ENCODE data around the gene PIEZO1.

The PIEZO1 gene

DNA sequence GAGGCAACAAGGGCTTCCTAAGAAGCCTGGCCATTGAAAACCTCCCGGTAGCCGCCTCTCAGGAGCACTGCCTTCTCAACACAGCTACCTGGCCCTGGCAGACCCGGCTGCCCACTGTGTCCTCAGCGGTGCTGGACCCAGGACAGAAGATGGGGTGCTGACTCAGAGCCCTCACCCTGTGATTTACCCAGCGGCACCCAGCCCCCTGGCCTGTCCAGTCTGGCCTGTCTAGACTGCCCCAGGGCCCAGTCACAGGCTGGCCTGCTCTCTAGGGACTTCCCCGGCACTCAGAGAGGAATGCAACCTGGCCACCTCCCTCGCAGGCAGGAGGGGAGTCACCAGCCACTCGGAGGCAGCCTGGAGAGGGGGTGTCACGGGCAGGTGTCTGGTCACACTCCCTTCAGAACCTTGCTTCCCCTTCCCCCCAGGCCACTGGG is 20.1 kb downstream of the PIEZO1 start:
- no peak for DNase-seq

DNA sequence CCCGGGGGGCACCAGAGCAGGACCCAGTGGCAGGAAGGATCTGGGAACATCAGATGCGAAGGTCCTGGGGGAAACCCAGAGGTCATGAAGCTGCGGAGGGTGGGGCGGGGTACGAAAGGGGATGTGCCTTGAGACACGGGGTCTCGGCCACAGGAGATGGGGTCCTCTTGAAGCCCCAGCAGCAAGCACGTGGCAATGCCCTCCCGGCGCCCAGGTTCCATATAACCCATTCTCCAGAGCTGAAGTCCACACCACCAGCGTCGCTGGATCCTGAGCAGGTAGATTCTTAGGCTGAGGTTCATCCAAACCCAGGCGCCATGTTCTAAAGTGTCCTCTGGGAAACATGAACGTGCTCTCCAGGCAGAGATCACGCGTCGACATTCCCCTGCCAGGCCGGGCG is 20.9 kb downstream of the PIEZO1 start:
- no peak for DNase-seq

DNA sequence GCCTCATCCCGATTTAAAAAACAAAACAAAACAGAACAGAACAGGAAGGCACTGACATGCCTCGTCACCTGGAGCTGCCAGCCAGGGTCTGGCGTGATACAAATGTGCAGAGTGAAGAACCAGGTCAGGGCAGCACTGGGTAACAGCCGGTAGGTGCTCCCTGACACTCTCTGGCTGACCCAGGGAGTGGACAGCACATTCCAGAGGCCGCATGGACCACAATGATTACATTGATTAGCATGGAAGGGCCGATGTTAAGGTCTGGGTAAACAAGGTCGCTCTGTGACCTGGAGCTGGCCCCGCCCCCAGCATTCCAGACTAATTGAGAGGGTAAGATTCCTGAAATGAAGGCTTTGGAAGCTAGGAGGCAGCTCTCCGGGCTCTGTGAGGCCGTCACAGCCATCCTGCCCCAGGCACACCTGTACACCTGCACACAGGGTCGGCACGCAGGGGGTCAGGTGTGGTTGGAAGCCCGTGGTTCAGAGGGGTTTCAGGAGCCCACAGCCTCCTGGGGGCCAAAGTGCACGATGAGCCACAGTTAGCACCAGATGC is 21.4 kb downstream of the PIEZO1 start:
- DNase-seq: no peak

DNA sequence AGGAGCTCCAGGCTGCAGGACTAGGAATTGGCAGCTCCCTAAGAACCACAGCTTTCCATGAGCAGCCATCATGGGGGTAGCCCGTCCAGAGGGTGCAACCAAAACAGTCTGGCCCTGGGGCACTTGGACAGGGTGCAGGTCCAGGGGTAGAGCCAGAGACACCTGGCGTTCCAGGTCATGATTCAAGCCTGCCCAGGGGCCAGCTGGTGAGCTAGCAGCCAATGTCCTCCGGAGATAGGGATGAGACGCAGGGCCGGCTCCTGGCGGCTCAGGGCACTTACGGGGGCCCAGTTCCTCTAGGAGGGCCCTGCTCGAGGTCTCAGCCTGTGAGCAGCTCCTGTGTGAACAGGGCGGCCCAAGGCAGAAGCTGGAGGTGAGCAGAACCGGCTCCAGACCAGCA is 22.1 kb downstream of the PIEZO1 start:
- DNase-seq: no peak

DNA sequence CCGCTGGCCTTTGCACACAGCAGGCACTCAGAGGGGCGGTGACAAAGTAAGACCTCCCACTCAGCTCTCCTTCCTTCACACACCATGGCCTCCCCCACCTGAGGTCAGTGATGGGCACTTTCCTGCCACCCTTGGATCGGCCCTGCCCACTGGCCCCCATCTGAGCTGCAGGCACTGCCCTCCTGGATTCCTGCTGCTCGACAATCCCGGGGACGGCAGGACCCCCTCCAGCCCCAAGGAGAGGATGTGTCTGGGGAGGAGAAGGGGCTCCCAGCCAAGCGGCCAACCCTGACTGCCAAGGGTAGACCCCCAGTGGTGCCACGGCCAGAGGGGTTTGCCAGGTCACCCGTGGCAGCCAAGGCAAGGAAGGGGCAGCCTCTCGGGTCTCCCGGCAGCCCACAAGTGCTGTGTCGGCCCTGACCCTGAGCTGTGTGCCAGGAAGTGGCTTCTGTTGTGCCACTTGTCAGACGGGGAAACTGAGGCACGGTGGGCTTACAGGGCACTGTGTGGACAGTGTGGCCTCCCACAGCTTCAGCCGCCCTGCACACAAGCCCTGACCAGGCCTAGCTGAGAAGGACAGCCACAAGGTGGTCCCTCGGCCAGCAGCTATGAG is 22.7 kb downstream of the PIEZO1 start:
- DNase-seq: no peak

DNA sequence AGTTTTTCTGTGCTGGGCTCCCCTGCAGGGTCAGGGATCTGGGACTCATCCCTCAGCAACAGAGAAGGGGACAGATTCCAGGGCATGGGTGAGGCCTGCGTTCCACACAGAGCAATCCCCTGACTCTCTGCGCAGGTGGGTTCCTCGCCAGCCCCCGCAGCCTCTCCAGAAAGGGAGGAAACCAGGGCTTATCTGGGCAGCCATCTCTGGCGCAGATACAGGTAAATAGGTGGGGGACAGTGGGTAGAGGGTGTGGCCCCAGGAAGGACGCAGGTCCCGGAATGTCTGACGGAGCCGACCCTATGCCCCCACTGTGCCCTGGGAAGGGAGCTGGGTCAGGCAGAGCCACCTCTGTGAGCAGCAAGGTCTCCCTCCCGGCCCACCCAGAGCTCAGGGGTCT is 23.2 kb downstream of the PIEZO1 start:
- DNase-seq: no peak

DNA sequence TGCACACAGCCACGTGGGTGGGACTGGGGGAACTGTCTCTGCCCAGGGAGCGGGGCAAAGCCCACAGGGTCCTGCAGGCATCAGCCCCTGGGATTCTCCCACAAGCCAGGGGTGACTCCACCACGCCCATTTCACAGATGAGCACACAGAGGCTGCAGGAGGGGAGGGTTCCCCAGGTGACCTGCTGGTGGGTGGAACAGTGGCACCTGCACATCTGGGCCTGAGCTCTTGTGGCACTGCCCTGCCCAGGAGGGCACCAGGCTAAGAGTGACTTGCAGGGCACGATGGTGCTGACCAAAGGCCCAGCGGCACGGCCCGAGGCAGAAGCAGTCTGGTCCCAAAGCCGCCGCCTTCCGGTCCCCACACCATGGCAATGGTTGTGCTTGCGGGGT is 23.9 kb downstream of the PIEZO1 start:
- no peak for DNase-seq

DNA sequence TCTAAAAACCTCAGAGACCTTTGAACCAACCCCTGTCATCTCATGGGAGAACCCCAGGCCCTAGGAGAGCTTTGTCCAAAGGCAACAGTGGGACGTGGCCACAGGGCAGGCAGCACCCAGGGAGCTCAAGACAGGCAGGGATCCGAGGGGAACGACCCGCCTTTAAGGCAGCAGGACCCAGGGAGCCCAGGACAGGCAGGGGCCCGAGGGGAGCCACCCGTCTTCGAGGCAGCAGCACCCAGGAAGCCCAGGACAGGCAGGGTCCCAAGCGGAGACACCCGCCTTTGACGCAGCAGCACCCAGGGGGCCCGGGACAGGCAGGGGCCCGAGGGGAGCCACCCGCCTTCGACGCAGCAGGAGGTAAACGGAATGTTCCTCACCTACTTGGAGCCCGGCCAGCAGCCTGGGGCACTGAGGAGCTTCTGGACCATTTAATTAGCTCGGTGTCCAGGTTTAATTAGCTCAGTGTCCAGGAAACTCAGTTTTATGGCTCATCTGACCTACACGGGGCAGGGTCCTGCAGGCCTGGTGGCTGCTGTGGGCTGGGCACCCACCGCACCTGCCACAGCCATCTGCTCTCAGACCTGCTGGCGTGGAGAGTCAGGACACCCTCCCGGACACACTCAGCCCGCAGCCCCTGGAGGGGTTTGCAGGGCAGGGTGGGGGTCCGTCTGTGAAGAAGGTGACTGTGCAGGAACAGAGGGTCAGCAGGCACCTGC is 24.4 kb downstream of the PIEZO1 start:
- DNase-seq: no peak

DNA sequence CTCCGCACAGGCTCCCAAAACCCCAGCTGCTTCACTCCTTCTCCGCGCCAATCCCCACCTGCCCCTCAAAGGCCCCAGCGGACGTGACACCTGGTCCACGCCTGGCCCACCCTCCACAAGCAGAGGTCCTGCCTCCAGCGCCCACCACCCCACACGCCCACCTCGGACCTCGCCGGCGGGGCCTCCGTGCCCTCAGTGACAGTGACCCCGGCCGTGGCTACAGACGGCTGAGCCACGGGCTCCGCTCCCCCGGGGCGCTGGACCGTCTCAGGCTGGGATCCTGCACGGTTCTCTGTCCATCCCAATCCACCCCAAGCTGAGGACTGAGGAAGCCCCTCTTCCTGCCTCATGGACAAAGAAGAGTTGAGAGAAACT is 25.1 kb downstream of the PIEZO1 start:
- DNase-seq: no peak

DNA sequence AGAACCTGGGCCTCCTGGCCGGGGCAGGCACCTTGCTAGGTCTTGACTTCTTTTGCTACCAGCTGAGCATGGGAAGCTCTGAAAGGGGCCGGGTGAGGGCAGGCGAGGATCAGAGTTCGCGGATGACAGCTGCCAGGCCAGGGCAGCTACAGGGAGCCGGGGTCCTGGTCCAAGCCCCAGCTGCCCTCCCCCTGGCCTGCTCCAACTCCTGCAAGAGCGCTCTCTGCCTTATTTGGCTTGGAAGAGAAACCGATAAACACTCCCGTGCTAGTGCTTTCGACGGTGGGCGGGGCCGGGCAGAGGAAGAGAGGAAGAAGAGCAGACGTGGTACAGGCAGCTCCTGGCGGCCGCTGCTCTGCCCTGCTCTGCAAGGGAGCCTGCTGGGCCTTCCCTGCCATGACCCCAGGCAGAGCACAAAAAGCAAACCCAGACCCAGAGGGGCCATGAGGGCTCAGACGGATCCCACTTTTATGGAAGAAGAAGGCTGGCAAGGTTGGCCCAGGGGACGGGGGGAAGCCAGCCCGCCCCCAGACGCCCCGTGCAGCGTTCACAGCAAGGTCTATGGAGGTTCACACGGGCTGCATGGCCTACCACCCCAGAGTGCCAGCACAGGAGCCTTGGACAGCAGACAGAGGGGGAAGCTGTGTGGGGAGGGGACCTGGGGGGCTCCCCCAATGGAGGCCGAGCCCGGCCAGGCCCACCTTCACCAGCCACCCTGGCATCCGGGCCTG is 25.6 kb downstream of the PIEZO1 start:
- DNase-seq: no peak

DNA sequence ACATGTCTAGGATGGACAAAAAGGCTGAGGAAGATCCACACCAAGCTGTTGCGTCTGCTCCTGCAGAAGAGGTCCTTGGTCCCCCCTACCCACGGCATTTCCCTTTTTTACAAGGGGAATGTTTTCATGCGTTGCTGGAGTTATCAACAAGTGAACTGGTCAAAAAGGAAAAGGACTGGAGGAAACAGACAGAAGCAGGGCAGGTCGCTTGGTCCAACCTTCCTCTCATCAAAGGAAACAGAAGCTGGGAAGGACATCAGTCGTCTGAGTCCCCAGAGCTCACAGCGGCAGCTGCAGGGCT is 26.1 kb downstream of the PIEZO1 start:
- no peak for DNase-seq

DNA sequence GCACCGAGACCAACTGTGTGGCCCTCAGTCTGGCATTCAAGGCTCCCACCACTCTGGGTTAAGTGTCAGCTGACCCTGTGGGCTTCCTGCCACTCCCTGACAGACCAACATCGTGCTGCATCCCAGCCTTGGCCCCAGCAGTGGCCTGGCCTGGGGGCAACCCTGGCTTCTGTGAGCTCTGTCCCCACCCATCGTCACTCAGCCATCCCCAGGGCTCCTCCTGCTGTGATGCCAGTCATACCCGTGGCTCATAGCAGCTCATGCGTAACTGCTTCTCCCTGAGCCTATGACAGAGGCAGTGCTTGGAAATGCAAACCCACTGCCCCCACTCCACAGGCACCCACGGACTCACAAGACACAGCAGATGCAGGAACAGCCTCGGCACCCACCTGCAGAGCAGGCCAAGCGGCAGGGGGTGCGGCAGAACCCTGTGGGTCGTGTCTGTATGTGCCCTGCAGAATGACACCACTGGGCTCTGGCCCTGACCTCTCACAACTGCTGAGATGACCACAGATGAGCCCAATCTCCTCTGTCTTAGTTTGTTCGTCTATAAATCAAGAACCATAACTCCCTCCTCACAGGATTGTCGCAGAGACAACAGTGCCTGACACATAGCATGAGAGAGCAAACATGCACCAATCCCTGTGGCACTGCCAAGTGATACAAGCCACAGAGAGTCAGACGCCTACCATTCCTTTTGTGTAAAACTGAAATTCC is 26.6 kb downstream of the PIEZO1 start:
- no peak for DNase-seq

DNA sequence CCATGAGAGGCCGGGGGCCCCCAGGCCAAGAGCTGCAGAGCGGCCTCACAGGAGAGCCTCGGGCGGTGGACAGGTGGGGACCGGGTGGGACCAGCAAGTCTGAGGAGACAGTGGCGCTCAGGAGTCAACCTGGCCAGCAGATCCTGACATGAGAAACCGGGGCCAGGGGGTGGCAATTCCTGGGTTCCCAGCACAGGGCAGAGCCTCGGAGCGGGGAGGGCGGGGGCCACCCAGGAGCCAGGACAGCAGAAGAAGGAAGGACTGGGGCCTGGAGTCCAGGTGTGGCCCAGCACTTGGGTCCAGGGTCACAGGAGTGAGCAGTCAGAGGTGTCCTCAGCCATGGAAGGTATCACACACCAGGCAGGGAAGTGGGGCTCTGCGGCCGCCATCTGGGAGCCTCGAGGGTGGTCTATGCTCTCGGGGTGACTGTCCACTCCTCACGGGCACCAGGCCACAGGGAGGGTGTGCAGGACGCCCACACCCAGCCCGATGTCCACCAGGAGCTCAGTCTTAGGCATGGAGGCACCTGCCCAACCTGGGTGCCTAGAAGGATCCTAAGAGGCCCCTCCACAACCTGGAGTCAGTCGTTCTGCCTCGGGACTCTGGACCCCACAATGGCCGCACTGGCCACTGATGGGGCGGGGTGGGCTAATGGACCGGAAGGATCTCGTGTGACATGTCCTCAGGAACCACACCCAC is 29.1 kb downstream of the PIEZO1 start:
- DNase-seq: no peak

DNA sequence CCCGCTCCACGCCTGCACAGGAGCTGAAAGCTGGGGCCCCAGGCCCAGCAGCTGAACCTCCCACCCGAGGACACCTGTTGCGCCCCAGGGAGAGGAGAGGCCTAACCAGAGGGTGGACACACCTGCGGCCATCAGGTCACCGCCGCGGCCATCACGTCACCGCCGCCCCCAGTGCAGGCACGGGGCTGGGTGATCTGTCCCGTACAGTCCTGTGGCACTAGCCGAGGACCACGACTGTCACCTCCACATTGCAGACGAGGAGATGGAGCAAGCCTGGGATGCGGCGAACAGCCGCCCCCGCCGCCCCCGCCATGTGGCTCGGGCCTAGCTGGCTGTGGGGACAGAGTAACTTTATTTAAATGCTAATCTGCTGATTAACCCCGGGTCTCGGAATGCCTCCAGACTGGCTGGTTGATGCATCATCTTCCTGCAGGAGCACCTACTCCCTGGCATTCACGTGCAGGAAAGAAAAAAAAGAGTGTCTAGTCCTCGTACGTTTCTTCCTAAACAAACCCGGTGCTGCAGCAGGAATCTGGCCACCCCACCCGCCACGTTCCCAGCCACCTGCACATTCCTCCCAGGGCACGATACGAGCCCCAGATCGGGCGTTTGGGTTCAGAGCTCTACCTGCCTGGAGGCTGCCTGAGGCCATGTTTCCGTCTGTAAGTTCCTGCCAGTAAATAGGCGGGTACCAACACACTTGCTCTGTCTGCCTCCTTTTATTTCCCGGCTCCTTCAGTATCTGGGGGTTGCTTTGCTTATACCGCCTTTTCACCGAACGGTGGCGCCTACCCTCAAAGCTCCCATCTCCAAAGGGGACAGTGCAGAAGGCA is 29.9 kb downstream of the PIEZO1 start:
- no peak for DNase-seq

DNA sequence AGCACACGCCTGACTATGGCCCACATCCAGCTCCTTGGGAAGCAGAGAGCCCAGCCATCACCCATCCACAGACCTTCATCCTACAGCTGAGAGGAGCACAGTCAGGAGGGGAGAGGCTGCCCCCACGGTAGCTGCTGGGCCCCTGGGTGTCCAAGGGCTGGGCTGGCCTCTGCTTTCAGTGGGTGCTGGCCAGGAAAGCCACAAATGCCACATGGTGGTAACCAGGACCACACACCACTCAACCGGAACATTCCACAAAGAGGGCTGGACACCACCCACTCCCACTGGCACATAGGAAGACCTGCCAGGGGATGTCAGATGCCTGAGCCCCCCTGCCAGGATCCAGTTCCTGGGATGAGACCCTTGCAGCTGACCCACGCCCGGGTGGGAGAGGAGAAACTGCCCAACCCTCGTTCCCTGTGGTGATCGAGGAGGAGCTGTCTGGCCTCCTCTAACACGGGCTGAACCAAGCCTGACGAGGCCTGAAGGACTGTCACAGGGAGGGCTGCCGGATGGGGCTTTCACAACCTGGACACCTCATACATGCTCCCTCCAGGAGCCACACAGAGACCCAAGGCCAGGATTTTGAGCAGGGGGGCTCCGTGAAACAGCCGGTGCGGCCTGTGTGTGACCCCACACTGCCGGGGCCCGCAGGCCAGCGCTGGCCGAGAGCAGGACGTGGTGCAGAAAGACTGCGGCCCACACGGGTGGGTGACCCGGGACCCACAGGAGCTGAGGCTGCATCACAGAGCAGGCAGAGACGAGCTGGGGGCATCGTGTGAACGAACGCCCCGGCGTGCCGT is 30.7 kb downstream of the PIEZO1 start:
- DNase-seq: no peak

DNA sequence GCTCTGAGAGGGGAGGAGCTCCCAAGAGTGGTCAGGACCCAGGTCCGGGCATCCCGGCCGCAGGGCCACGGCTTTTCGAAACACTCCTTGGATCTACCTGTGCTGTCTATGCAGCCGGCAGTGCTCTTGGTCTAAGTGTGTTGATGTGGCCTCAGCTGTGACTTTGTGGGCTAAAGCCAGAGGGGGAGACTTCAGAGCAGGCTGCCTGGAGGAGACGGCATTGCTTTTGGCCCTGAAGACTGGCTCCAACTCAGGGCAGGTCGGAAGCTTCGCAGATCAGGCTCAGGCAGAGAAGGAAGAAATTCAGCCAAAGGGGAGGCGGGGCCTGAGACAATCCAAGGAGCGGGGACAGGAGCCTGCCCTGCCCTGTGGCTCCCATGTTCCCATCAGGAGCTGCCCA is 31.4 kb downstream of the PIEZO1 start:
- no peak for DNase-seq

DNA sequence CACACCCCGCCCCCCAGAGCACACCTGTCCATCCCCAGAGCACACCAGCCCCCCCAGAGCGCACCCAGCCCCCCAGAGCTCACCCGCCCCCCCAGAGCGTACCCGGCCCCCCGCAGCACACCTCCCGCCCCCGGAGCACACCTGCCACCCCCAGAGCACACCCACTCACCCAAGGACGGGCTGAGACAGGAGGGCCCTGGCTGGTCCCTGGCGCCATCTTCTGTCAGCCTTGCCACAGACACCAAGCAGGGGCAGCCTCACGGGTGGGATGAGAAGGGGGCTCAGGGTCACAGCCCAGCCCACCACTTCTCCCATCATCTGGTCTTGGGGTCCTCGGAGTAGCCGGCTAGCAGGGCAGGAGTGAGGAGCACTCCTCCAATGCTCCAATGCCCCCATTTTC is 31.8 kb downstream of the PIEZO1 start:
- DNase-seq: no peak

DNA sequence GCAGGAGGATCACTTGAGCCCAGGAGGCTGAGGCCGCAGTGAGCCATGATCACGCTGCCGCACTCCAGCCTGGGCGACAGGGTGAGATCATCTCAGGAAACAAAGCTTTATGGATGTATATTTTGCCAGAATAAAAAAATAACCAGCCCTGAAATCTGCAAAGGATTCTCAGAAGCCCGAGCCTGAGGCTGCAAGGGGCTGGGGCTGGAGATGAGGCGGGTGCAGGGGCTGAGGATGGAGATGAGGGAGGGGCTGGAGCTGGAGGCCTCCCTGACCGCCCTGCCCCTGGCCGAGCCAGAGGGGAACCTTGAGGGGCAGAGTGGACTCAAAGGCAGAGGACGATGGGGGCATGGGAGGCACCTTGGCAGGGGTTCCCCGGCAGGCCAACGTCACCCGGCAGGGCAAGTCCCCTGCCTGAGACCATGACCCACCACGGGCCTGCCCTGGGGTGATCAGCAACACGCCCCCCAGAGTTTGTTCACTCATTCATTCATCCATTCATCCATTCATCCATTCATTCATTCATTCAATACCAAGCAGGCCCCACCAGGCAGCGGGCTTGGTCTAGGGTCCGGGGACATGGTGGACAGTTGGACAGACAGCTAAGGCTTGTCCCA is 32.5 kb downstream of the PIEZO1 start:
- DNase-seq: no peak

DNA sequence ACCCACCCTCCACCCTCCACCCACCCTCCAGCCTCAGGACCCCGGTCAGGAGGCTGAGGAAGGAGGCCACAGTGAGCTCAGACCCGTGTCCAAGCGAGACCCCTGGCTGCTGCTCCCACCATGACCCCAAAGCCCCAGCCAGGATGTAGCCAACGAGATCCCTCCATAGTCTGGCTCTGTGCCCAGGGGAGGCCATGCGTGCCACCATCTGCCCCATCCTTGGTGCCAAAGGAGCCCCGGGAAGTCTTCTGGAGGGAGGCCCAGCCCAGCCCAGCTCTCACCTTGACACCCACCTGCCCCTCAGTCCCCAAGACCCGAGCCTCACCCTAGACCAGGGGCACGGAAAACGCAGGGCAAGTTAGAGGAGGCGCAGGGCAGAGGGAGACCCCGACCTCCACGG is 34.2 kb downstream of the PIEZO1 start:
- DNase-seq: no peak

DNA sequence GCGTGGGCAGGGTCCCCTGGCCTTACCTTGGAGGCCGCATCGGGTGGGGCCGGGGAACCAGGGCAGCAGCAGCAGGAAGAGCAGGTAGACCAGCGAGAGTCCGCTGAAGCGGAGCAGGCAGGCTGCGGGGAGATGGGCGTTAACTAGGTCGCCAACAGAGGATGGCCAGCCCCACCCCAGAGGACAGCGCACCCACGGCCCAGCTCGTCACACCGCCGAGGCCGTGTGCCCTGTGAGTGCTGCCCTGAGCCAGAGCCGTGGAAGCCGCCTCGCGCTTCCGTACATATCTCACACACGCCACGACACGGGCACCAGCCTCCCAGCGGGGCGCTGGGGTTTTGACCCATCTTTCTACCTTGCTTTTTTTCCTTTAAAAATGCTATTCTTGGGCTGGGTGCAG is 35.7 kb downstream of the PIEZO1 start:
- DNase-seq: no peak

DNA sequence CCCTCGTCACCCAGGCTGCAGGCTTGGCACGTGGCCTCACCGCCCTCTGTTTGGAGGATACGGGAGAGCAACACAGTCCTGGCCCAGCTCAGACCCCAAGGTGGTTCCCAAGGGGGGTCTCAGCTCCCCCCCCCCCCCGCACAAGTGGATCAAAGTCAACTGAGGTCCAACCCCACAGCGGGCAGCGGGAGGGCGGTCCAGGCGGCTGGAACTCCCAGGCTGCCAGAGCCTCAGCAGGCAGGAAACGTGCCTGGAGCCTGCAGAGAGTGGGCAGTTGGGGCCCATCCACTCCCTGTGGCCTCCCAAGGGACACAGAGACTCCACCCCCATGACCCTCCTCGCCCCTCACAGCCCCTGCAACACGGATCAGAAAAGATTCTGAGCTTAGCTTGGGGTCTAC is 36.7 kb downstream of the PIEZO1 start:
- DNase-seq: no peak
